Activated CD4-positive, alpha-beta T cell treated with anti-CD3 and anti-CD28 coated beads, Interleukin-2, amount 10 ng/mL, durations not matched to agents 24 days and 14 days (primary cell): Measurements from ENCODE around the gene FBXO40. TPM values are rescaled to one million over a fixed set of nuclear protein-coding genes. Genes with fewer than 3 reads are reported as not detected.

Experiments
- DNase-seq: peaks from one replicate; pipeline ENCODE4 v3.0.0; 2022
- H3K27ac Mint-ChIP-seq: one replicate; pipeline ENCODE4 v1.8.0; 2022; ENCODE audit warnings: mild to moderate bottlenecking, mixed read lengths
- H3K27me3 Mint-ChIP-seq: one replicate; pipeline ENCODE4 v1.8.0; 2022; ENCODE audit warnings: mixed read lengths
- H3K36me3 Mint-ChIP-seq: one replicate; pipeline ENCODE4 v1.8.0; 2022; ENCODE audit warnings: low read depth, mild to moderate bottlenecking, mixed read lengths
- H3K4me1 Mint-ChIP-seq: one replicate; pipeline ENCODE4 v1.8.0; 2021; ENCODE audit warnings: mixed read lengths
- H3K4me3 Mint-ChIP-seq: one replicate; pipeline ENCODE4 v1.8.0; 2022; ENCODE audit warnings: mild to moderate bottlenecking, moderate library complexity, mixed read lengths
- H3K9me3 Mint-ChIP-seq: one replicate; pipeline ENCODE4 v1.8.0; 2021; ENCODE audit warnings: mixed read lengths
- intact Hi-C: fragments of 100-400 bp; cut with micrococcal nuclease; formaldehyde crosslinking; loops from one replicate; pipeline ENCODE4 v1.15.1; 2023
- total RNA-seq: library from RNA; stranded (reverse); gene quantifications from 2 replicates; pipeline ENCODE4 v1.2.3, GENCODE V29; 2022

FBXO40 gene
- total RNA-seq, 1 donor from 2014 or later = not detected

GRCh38 chr3:121660356-121661171 lies 67.4 kb downstream of the FBXO40 start, which contains the start of gene HCLS1:
TSS of gene HCLS1 (minus strand) at chr3:121660903. CDS start at chr3:121658347, 2,556 bp downstream.
- H3K27ac Mint-ChIP-seq = peak within 1 kb of the TSS; percentile 97
- intact Hi-C loops = loop anchor here (1.0 to 10.0 kb wide), 4 partner anchors 89 to 434 kb away; partner anchors contain the start of genes EAF2, GOLGB1 and IQCB1
- H3K4me3 Mint-ChIP-seq = peak within 1 kb of the TSS; percentile 91
- H3K9me3 Mint-ChIP-seq = peaks cover 12% of the 10 kb centered on the region
- DNase-seq = peak; percentile 92
- H3K27me3 Mint-ChIP-seq = no peaks in the 10 kb centered on the region
- peaks cover 62% of the 10 kb centered on the region for H3K36me3 Mint-ChIP-seq
- H3K4me1 Mint-ChIP-seq = peaks cover 46% of the 10 kb centered on the region

GRCh38 chr3:121661376-121661775 lies 68.2 kb downstream of the FBXO40 start:
- no peak for DNase-seq
- H3K27me3 Mint-ChIP-seq = no peaks in the 10 kb centered on the region
- peak overlapping the region; percentile 97 for H3K27ac Mint-ChIP-seq
- peaks cover 7% of the 10 kb centered on the region for H3K9me3 Mint-ChIP-seq
- H3K36me3 Mint-ChIP-seq = peaks cover 63% of the 10 kb centered on the region
- intact Hi-C loops = loop anchor here (10.0 kb wide), 1 partner anchor 433 kb away; no protein-coding TSS in a partner anchor
- peak overlapping the region; percentile 91 for H3K4me3 Mint-ChIP-seq
- peaks cover 40% of the 10 kb centered on the region for H3K4me1 Mint-ChIP-seq

- peaks cover 3% of the 10 kb centered on the region for H3K9me3 Mint-ChIP-seq
- no peak for DNase-seq
- H3K4me3 Mint-ChIP-seq = no peak overlapping the region
- no peak overlapping the region for H3K27ac Mint-ChIP-seq
- no peaks in the 10 kb centered on the region for H3K27me3 Mint-ChIP-seq
- intact Hi-C loops = loop anchor here (10.0 kb wide), 1 partner anchor 432 kb away; no protein-coding TSS in a partner anchor
- peaks cover 29% of the 10 kb centered on the region for H3K4me1 Mint-ChIP-seq
- peaks cover 63% of the 10 kb centered on the region for H3K36me3 Mint-ChIP-seq
Measured at GRCh38 chr3:121662742-121663141, 69.6 kb downstream of the FBXO40 start.

- H3K36me3 Mint-ChIP-seq = peaks cover 62% of the 10 kb centered on the region
- intact Hi-C loops = loop anchor here (10.0 kb wide), 1 partner anchor 431 kb away; no protein-coding TSS in a partner anchor
Measured at GRCh38 chr3:121663171-121663847, 70.1 kb downstream of the FBXO40 start.

GRCh38 chr3:121665488-121665887 lies 72.3 kb downstream of the FBXO40 start:
- Mint-ChIP-seq H3K9me3 (no peaks in the 10 kb centered on the region), H3K4me3 (no peak overlapping the region), H3K27me3 (no peaks in the 10 kb centered on the region), H3K36me3 (peaks cover 61% of the 10 kb centered on the region), H3K4me1 (peaks cover 7% of the 10 kb centered on the region), H3K27ac (no peak overlapping the region)
- no peak for DNase-seq
- intact Hi-C loops = loop anchor here (10.0 kb wide), 1 partner anchor 429 kb away; no protein-coding TSS in a partner anchor

More at GRCh38 chr3:121663171-121663847, 70.1 kb downstream of the FBXO40 start:
- H3K27me3 Mint-ChIP-seq = no peaks in the 10 kb centered on the region
- no peak overlapping the region for H3K27ac Mint-ChIP-seq
- no peak for DNase-seq
- no peaks in the 10 kb centered on the region for H3K9me3 Mint-ChIP-seq
- no peak overlapping the region for H3K4me3 Mint-ChIP-seq
- peaks cover 23% of the 10 kb centered on the region for H3K4me1 Mint-ChIP-seq

GRCh38 chr3:121667333-121667732 lies 74.2 kb downstream of the FBXO40 start:
- no peaks in the 10 kb centered on the region for H3K27me3 Mint-ChIP-seq
- peaks cover 66% of the 10 kb centered on the region for H3K36me3 Mint-ChIP-seq
- H3K4me3 Mint-ChIP-seq = no peak overlapping the region
- H3K27ac Mint-ChIP-seq = no peak overlapping the region
- no peak for DNase-seq
- H3K4me1 Mint-ChIP-seq = no peaks in the 10 kb centered on the region
- intact Hi-C loops = loop anchor here (10.0 kb wide), 1 partner anchor 427 kb away; no protein-coding TSS in a partner anchor
- H3K9me3 Mint-ChIP-seq = no peaks in the 10 kb centered on the region

- Mint-ChIP-seq H3K4me3 (no peak overlapping the region), H3K27ac (no peak overlapping the region), H3K4me1 (no peaks in the 10 kb centered on the region), H3K9me3 (no peaks in the 10 kb centered on the region), H3K27me3 (no peaks in the 10 kb centered on the region), H3K36me3 (peaks cover 63% of the 10 kb centered on the region)
- DNase-seq = no peak
- intact Hi-C loops = no loop called here
Measured at GRCh38 chr3:121670676-121671075, 77.5 kb downstream of the FBXO40 start.

- Mint-ChIP-seq H3K27me3 (no peaks in the 10 kb centered on the region), H3K4me3 (no peak overlapping the region), H3K9me3 (no peaks in the 10 kb centered on the region), H3K36me3 (peaks cover 56% of the 10 kb centered on the region), H3K4me1 (no peaks in the 10 kb centered on the region), H3K27ac (no peak overlapping the region)
- intact Hi-C loops = no loop called here
- DNase-seq = no peak
Measured at GRCh38 chr3:121677141-121677540, 84.0 kb downstream of the FBXO40 start.

Other genes with a start within 250 kb of the FBXO40 start
- 30.3 and 31.0 TPM in 2 replicates for gene POLQ, start 47.4 kb upstream of the FBXO40 start, total RNA-seq
- not detected in 2 replicates for gene ARGFX, start 25.4 kb upstream of the FBXO40 start, total RNA-seq
- 210 and 216 TPM in 2 replicates for gene HCLS1, start 67.5 kb downstream of the FBXO40 start, total RNA-seq
- gene GOLGB1, start 156.4 kb downstream of the FBXO40 start, total RNA-seq = 21.0 and 22.2 TPM in 2 replicates
- 49.1 and 51.6 TPM in 2 replicates for gene IQCB1, start 241.7 kb downstream of the FBXO40 start, total RNA-seq
- gene EAF2, start 241.8 kb downstream of the FBXO40 start, total RNA-seq = 13.7 and 14.5 TPM in 2 replicates